HCEC 1CT (cell line): ENCODE data around the gene LRP2BP.
"Not testable (repeated sequence)": the region's sequence is repeated elsewhere in the genome, so short reads cannot be mapped to it uniquely, and the experiment has no call there.

Experiments used
- DNase-seq: peaks from one replicate; pipeline ENCODE4 v3.0.0-alpha.2; 2017

LRP2BP gene

DNA sequence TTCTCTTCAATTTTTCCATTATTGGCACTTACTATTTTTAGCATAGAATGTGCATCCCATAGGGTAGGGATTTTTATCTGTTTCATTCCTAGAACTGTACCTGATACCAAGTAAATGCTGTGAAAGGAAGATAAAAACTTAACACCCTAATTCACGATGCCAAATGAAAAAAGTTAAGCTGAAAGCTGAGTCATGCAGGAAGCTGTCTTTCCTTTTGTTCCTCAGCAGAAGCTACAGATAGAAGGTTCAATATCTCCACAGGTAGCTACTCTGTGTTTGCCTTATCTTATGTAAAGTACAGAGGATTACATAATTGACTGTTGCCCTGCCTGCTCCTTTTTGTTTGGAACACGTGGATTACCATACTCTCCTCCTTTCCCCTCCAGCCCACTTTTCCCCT lies 77.0 kb downstream of the LRP2BP start:
- no peak for DNase-seq

DNA sequence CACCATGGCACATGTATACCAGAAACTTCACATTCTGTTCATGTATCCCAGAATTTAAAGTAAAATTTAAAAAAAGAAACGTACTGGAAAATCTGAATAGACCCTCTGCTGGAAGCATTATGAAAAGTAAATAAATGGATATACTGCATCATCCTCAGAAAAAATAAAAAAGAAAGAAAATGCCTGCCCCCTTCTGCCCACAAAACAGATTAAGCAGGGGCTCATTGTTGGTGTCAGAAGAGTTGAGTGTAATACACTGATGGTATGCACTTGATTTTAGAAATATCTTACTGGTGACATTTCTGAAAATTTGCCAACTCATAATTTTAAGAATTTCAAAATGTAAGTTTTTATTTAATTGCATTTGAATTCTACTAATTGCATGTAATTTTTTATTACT lies 77.8 kb downstream of the LRP2BP start:
- no peak for DNase-seq

- not testable (repeated sequence) for DNase-seq
Measured at GRCh38 chr4:185317462-185317861, 78.3 kb downstream of the LRP2BP start.
